GM19351 (cell line): ENCODE measurements around the gene SYNGR3.

ENCODE experiments used
- ATAC-seq: cut with Tn5 transposase; IDR thresholded peaks from one replicate; pipeline ENCODE4 v1.9.1; 2021; ENCODE audit warnings: mild to moderate bottlenecking, moderate library complexity; ENCODE audit not compliant: unreplicated experiment

The SYNGR3 gene

GRCh38 chr16:2038382-2039231, 48.8 kb downstream of the SYNGR3 start:
- no peak for ATAC-seq

GRCh38 chr16:2039274-2040031, 49.7 kb downstream of the SYNGR3 start:
- ATAC-seq, result no peak

GRCh38 chr16:2040041-2040786, 50.4 kb downstream of the SYNGR3 start:
- ATAC-seq, result no peak

GRCh38 chr16:2040787-2041522, 51.2 kb downstream of the SYNGR3 start:
- no peak for ATAC-seq

- ATAC-seq, result no peak
Observed at GRCh38 chr16:2042171-2042985, 52.6 kb downstream of the SYNGR3 start.

- ATAC-seq, result no peak
Observed at GRCh38 chr16:2042986-2043666, 53.4 kb downstream of the SYNGR3 start.
